ENCODE results near the gene HDAC6. TPM values are rescaled to one million over a fixed set of nuclear protein-coding genes. Genes with fewer than 3 reads are reported as not detected.
"Not testable (repeated sequence)": the region's sequence is repeated elsewhere in the genome, so short reads cannot be mapped to it uniquely, and the experiment has no call there.

HDAC6 gene
- total and polyA plus RNA-seq, 8 donors: 24.9 to 132 (median 31.7) TPM

- WGBS, 2 donors: 30 to 39% methylated on average over 5 of the region's 5 CpGs
Observed at GRCh38 chrX:48854898-48855297, 53.0 kb downstream of the HDAC6 start.

GRCh38 chrX:48864210-48864609 is 62.3 kb downstream of the HDAC6 start:
- Histone ChIP-seq H3K27ac (no peak overlapping the region), H3K9me3 (no peaks in the 10 kb centered on the region), H3K36me3 (no peaks in the 10 kb centered on the region), H3K4me3 (no peak overlapping the region), H3K27me3 (no peaks in the 10 kb centered on the region), H3K4me1 (no peaks in the 10 kb centered on the region)
- intact Hi-C loops (cut with DNase I): no loop called here
- 31 to 37% methylated on average over 4 of the region's 4 CpGs for WGBS, 2 donors
- TF ChIP-seq CTCF (IDR thresholded peaks at IDR 0.05): no peak
- FAIRE-seq: no peak
- ATAC-seq: no peak
- DNase-seq: no peak

More at GRCh38 chrX:48854898-48855297, 53.0 kb downstream of the HDAC6 start:
- no peak for DNase-seq
- Histone ChIP-seq H3K4me3 (no peak overlapping the region), H3K27me3 (peaks cover 0 to 8% (median under 1%) of the 10 kb centered on the region in 4 donors), H3K36me3 (no peaks in the 10 kb centered on the region), H3K4me1 (no peaks in the 10 kb centered on the region), H3K27ac (no peak overlapping the region), H3K9me3 (no peaks in the 10 kb centered on the region)
- TF ChIP-seq CTCF (IDR thresholded peaks at IDR 0.05): no peak
- intact Hi-C loops (cut with DNase I): no loop called here
- no peak for FAIRE-seq
- no peak for ATAC-seq

- DNase-seq; ATAC-seq; FAIRE-seq; H3K27ac ChIP-seq; H3K4me3 ChIP-seq; H3K9me3 ChIP-seq; H3K4me1 ChIP-seq; intact Hi-C loops (cut with DNase I); H3K36me3 ChIP-seq; H3K27me3 ChIP-seq: not testable (repeated sequence)
- WGBS, 2 donors: 13 to 50% methylated on average over 1 of the region's 2 CpGs
Observed at GRCh38 chrX:48872017-48872416, 70.2 kb downstream of the HDAC6 start.

Other genes with a start within 250 kb of the HDAC6 start
- gene RBM3, start 227.6 kb upstream of the HDAC6 start, total RNA-seq: 100 to 1,000 TPM in 3 of 6 donors, 10 to 100 TPM in 3; 42.0 to 314 (median 124) TPM
- 100 to 1,000 TPM; 141 to 227 TPM for gene RBM3, start 227.6 kb upstream of the HDAC6 start, polyA plus RNA-seq
- 100 to 1,000 TPM; 107 to 213 (median 150) TPM for gene WDR13, start 204.6 kb upstream of the HDAC6 start, total RNA-seq
- gene WDR13, start 204.6 kb upstream of the HDAC6 start, polyA plus RNA-seq: 100 to 1,000 TPM; 422 to 552 TPM
- 1 to 10 TPM in 3 of 6 donors, under 1 TPM in 3; 0.39 to 7.5 (median 1.9) TPM for gene WAS, start 118.3 kb upstream of the HDAC6 start, total RNA-seq
- gene WAS, start 118.3 kb upstream of the HDAC6 start, polyA plus RNA-seq: 1 to 10 TPM in 1 of 2 donors, under 1 TPM in 1; 0.92 to 1.1 TPM
- gene SUV39H1, start 105.3 kb upstream of the HDAC6 start, total RNA-seq: 1 to 10 TPM in 5 of 6 donors, under 1 TPM in 1; 0.88 to 2.6 (median 1.7) TPM
- 1 to 10 TPM; 1.9 to 2.8 TPM for gene SUV39H1, start 105.3 kb upstream of the HDAC6 start, polyA plus RNA-seq
- under 1 TPM in 2 of 6 donors, not detected in 4; 0.37 to 0.72 TPM for gene GLOD5, start 40.3 kb upstream of the HDAC6 start, total RNA-seq
- gene GLOD5, start 40.3 kb upstream of the HDAC6 start, polyA plus RNA-seq: under 1 TPM; 0.57 to 0.99 TPM
- gene GATA1, start 15.5 kb upstream of the HDAC6 start, total RNA-seq: under 1 TPM in 1 of 6 donors, not detected in 5; 0.19 TPM
- gene GATA1, start 15.5 kb upstream of the HDAC6 start, polyA plus RNA-seq: under 1 TPM in 1 of 2 donors, not detected in 1; 0.12 TPM
- not detected for gene ERAS, start 24.4 kb downstream of the HDAC6 start, total RNA-seq
- gene ERAS, start 24.4 kb downstream of the HDAC6 start, polyA plus RNA-seq: under 1 TPM; 0.11 to 0.49 TPM
- 10 to 100 TPM; 10.3 to 50.5 (median 20.1) TPM for gene PCSK1N, start 33.5 kb downstream of the HDAC6 start, total RNA-seq
- 100 to 1,000 TPM; 167 to 368 TPM for gene PCSK1N, start 33.5 kb downstream of the HDAC6 start, polyA plus RNA-seq
- 10 to 100 TPM; 15.7 to 26.0 (median 19.5) TPM for gene TIMM17B, start 95.7 kb downstream of the HDAC6 start, total RNA-seq
- gene TIMM17B, start 95.7 kb downstream of the HDAC6 start, polyA plus RNA-seq: 10 to 100 TPM; 29.8 to 48.9 TPM
- gene PQBP1, start 95.9 kb downstream of the HDAC6 start, total RNA-seq: 10 to 100 TPM; 36.4 to 66.5 (median 49.3) TPM
- gene PQBP1, start 95.9 kb downstream of the HDAC6 start, polyA plus RNA-seq: 100 to 1,000 TPM; 108 to 112 TPM
- gene SLC35A2, start 109.6 kb downstream of the HDAC6 start, total RNA-seq: 10 to 100 TPM in 5 of 6 donors, 1 to 10 TPM in 1; 9.9 to 20.6 (median 14.6) TPM
- 10 to 100 TPM in 1 of 2 donors, 1 to 10 TPM in 1; 7.1 to 16.0 TPM for gene SLC35A2, start 109.6 kb downstream of the HDAC6 start, polyA plus RNA-seq
- 1 to 10 TPM; 1.3 to 8.6 (median 2.4) TPM for gene PIM2, start 117.0 kb downstream of the HDAC6 start, total RNA-seq
- 1 to 10 TPM; 2.8 to 8.2 TPM for gene PIM2, start 117.0 kb downstream of the HDAC6 start, polyA plus RNA-seq
- 10 to 100 TPM; 14.2 to 28.7 (median 17.9) TPM for gene OTUD5, start 155.5 kb downstream of the HDAC6 start, total RNA-seq
- gene OTUD5, start 155.5 kb downstream of the HDAC6 start, polyA plus RNA-seq: 10 to 100 TPM; 32.5 to 34.3 TPM
- gene KCND1, start 169.8 kb downstream of the HDAC6 start, total RNA-seq: 1 to 10 TPM in 2 of 6 donors, under 1 TPM in 4; 0.12 to 1.7 (median 0.68) TPM
- 1 to 10 TPM in 1 of 2 donors, under 1 TPM in 1; 0.84 to 1.3 TPM for gene KCND1, start 169.8 kb downstream of the HDAC6 start, polyA plus RNA-seq
- 10 to 100 TPM; 12.5 to 26.0 (median 17.2) TPM for gene GRIPAP1, start 200.2 kb downstream of the HDAC6 start, total RNA-seq
- 10 to 100 TPM; 32.2 to 32.7 TPM for gene GRIPAP1, start 200.2 kb downstream of the HDAC6 start, polyA plus RNA-seq
- 10 to 100 TPM in 3 of 6 donors, 1 to 10 TPM in 3; 8.5 to 18.8 (median 11.0) TPM for gene TFE3, start 241.3 kb downstream of the HDAC6 start, total RNA-seq
- 10 to 100 TPM; 20.1 to 20.6 TPM for gene TFE3, start 241.3 kb downstream of the HDAC6 start, polyA plus RNA-seq

Data from pancreas (tissue), 10 donors.